ENCODE measurements around the gene ORAI3.

GRCh38 chr16:30921748-30922419 lies 27.0 kb upstream of the ORAI3 start:
- TF ChIP-seq PPARG (CRISPR knock-in tag; conservative IDR thresholded peaks at IDR 0.05) (no peak), PBX3 (CRISPR knock-in tag; IDR thresholded peaks at IDR 0.05; ENCODE audit: borderline replicate concordance) (no peak), SOX5 (CRISPR knock-in tag; IDR thresholded peaks at IDR 0.05; ENCODE audit: borderline replicate concordance) (peak; percentile 52; the same call in 1 of the 2 replicates), DPF2 (CRISPR knock-in tag; IDR thresholded peaks at IDR 0.05; ENCODE audit: borderline replicate concordance, low read depth) (no peak; the same call in 1 of the 2 replicates), CTCF (CRISPR knock-in tag; IDR thresholded peaks at IDR 0.05) (peak; percentile 99), ZNF724P (CRISPR knock-in tag; IDR thresholded peaks at IDR 0.05; ENCODE audit: borderline replicate concordance) (no peak), SIN3B (IDR thresholded peaks at IDR 0.05; ENCODE audit: low read length) (no peak; the same call in 1 of the 2 replicates), MEF2D (CRISPR knock-in tag; IDR thresholded peaks at IDR 0.05) (no peak), AFF4 (CRISPR knock-in tag; IDR thresholded peaks at IDR 0.05) (no peak)
